Measurements from ENCODE around the gene CTIF. TPM values are rescaled to one million over a fixed set of nuclear protein-coding genes. Genes with fewer than 3 reads are reported as not detected.

CTIF gene
- total RNA-seq, 6 donors from 2014 or later = 32.1 to 62.4 (median 47.8) TPM

DNA sequence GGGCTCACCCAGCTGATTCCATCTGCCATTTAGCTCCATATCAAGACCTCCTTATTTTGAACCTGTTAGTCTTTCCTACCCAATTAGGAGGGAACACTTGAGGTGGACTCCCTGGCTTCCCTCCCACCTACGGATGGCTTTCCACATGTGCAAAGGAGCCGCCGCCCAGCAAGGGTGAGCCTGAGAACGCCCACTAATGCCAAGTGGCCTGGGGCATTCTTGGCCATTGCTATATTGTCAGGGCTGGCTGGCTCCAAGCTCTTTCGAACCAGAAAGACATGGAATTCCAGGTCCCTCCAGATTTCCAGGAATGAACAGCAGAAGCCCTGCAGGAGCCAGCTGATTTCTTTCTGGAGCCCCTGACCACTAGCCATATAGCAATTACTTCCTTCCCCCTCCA is 215.7 kb downstream of the CTIF start:
- Histone ChIP-seq H3K4me3 (no peak overlapping the region), H3K4me1 (peaks cover 0 to 9% (median 6%) of the 10 kb centered on the region in 4 donors), H3K27me3 (no peaks in the 10 kb centered on the region), H3K27ac (no peak overlapping the region), H3K9me3 (no peaks in the 10 kb centered on the region), H3K36me3 (peaks cover 0 to 17% (median 12%) of the 10 kb centered on the region in 4 donors)
- ATAC-seq (ENCODE audit: low FRiP score in 2 of 2) (no peak), DNase-seq (no peak)
- TF ChIP-seq POLR2A (IDR thresholded peaks at IDR 0.05) = no peak
- TF ChIP-seq CTCF (IDR thresholded peaks at IDR 0.05) = no peak
- no peak for TF ChIP-seq EP300 (IDR thresholded peaks at IDR 0.05)
- TF ChIP-seq POLR2AphosphoS5 (IDR thresholded peaks at IDR 0.05) = no peak
- WGBS, 2 donors = 94 to 98% methylated on average over 5 of the region's 5 CpGs

GRCh38 chr18:48754993-48755473 is 216.2 kb downstream of the CTIF start:
- no peaks in the 10 kb centered on the region for H3K27me3 ChIP-seq
- WGBS, 2 donors = 77 to 88% methylated on average over 6 of the region's 6 CpGs
- no peak for ATAC-seq (ENCODE audit: low FRiP score in 2 of 2)
- no peaks in the 10 kb centered on the region for H3K9me3 ChIP-seq
- peaks cover 0 to 6% (median 4%) of the 10 kb centered on the region in 4 donors for H3K4me1 ChIP-seq
- H3K27ac ChIP-seq = no peak overlapping the region
- no peak overlapping the region for H3K4me3 ChIP-seq
- DNase-seq = no peak
- no peak for TF ChIP-seq POLR2A (IDR thresholded peaks at IDR 0.05)
- TF ChIP-seq POLR2AphosphoS5 (IDR thresholded peaks at IDR 0.05) = no peak
- no peak for TF ChIP-seq EP300 (IDR thresholded peaks at IDR 0.05)
- no peak for TF ChIP-seq CTCF (IDR thresholded peaks at IDR 0.05)
- peaks cover 0 to 18% (median 12%) of the 10 kb centered on the region in 4 donors for H3K36me3 ChIP-seq

- 76 to 81% methylated on average over 4 of the region's 4 CpGs for WGBS, 2 donors
- DNase-seq (no peak), ATAC-seq (ENCODE audit: low FRiP score in 2 of 2) (no peak)
- Histone ChIP-seq H3K9me3 (no peaks in the 10 kb centered on the region), H3K27ac (no peak overlapping the region), H3K4me3 (no peak overlapping the region), H3K36me3 (peaks cover 0 to 23% (median 15%) of the 10 kb centered on the region in 4 donors), H3K4me1 (no peaks in the 10 kb centered on the region), H3K27me3 (no peaks in the 10 kb centered on the region)
- TF ChIP-seq CTCF (IDR thresholded peaks at IDR 0.05) (no peak), POLR2A (IDR thresholded peaks at IDR 0.05) (no peak), POLR2AphosphoS5 (IDR thresholded peaks at IDR 0.05) (no peak), EP300 (IDR thresholded peaks at IDR 0.05) (no peak)
These were observed 217.8 kb downstream of the CTIF start for GRCh38 chr18:48756511-48757226.

DNA sequence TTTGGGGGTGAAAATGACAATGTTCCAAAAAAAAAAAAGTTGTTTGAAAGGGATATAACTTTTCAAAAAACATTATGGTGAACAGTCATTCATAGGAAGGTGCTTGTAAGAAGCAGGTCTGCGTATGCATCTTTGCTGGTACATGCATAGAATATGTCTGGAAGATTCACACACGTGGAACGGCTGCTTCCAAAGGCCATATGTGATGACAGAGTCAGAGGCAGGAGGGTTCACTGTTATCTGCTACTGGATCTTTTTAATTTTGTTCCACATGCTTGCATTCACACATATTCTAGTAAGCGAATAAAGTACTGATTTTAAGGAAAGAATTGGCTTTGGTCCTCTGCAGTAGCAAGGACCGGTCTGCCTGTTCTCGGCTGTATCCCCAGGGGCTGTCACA is 218.5 kb downstream of the CTIF start:
- Histone ChIP-seq H3K36me3 (peaks cover 0 to 30% (median 20%) of the 10 kb centered on the region in 4 donors), H3K4me1 (peaks cover 0 to 2% (median 0%) of the 10 kb centered on the region in 4 donors), H3K27me3 (no peaks in the 10 kb centered on the region), H3K9me3 (no peaks in the 10 kb centered on the region), H3K4me3 (no peak overlapping the region), H3K27ac (no peak overlapping the region)
- 82 to 84% methylated on average over 6 of the region's 6 CpGs for WGBS, 2 donors
- DNase-seq (no peak), ATAC-seq (ENCODE audit: low FRiP score in 2 of 2) (no peak)
- TF ChIP-seq EP300 (IDR thresholded peaks at IDR 0.05) (no peak), POLR2A (IDR thresholded peaks at IDR 0.05) (no peak), POLR2AphosphoS5 (IDR thresholded peaks at IDR 0.05) (no peak), CTCF (IDR thresholded peaks at IDR 0.05) (no peak)
